ENCODE measurements around the gene RNU1-2.
"Not testable (repeated sequence)": the region's sequence is repeated elsewhere in the genome, so short reads cannot be mapped to it uniquely, and the experiment has no call there.

GRCh38 chr1:16881742-16882141 is 14.0 kb upstream of the RNU1-2 start:
- not testable (repeated sequence) for TF ChIP-seq CTCF, EP300, POLR2A (IDR thresholded peaks at IDR 0.05)

All from ovary (tissue), 3 donors.